Nephron progenitor cell (in vitro differentiated cells): ENCODE results near the gene RBM28.

Experiments
- DNase-seq: peaks from one replicate; pipeline ENCODE4 v3.0.0; 2021
- H3K27ac Mint-ChIP-seq: 2 replicates; pipeline ENCODE4 v1.8.0; 2021; ENCODE audit warnings: mild to moderate bottlenecking, moderate library complexity, mixed read lengths
- H3K27me3 Mint-ChIP-seq: 2 replicates; pipeline ENCODE4 v1.8.0; 2021; ENCODE audit warnings: mild to moderate bottlenecking, low read depth, mixed read lengths; ENCODE audit not compliant: poor library complexity
- H3K36me3 Mint-ChIP-seq: 2 replicates; pipeline ENCODE4 v1.8.0; 2021; ENCODE audit warnings: low read depth, mixed read lengths
- H3K4me1 Mint-ChIP-seq: 2 replicates; pipeline ENCODE4 v1.8.0; 2021; ENCODE audit warnings: mixed read lengths
- H3K4me3 Mint-ChIP-seq: 2 replicates; pipeline ENCODE4 v1.8.0; 2021; ENCODE audit warnings: mild to moderate bottlenecking, moderate library complexity, mixed read lengths
- H3K9me3 Mint-ChIP-seq: 2 replicates; pipeline ENCODE4 v1.8.0; 2021; ENCODE audit warnings: mild to moderate bottlenecking, moderate library complexity, mixed read lengths
- CTCF ChIP-seq: fragments of 200-600 bp; sonication (generic); IDR thresholded peaks from 2 replicates; pipeline ENCODE4 v1.5.0; 2021; ENCODE audit warnings: antibody characterized with exemption

The RBM28 gene

GRCh38 chr7:128259131-128260061 is 84.3 kb downstream of the RBM28 start:
- Mint-ChIP-seq H3K4me1 (peaks cover 24% of the 10 kb centered on the region), H3K9me3 (peaks cover 5% of the 10 kb centered on the region), H3K27me3 (peaks cover 3% of the 10 kb centered on the region), H3K4me3 (no peak overlapping the region), H3K36me3 (no peaks in the 10 kb centered on the region), H3K27ac (no peak overlapping the region)
- no peak for TF ChIP-seq CTCF
- no peak for DNase-seq

- peaks cover 5% of the 10 kb centered on the region for H3K9me3 Mint-ChIP-seq
- H3K4me1 Mint-ChIP-seq = peaks cover 24% of the 10 kb centered on the region
- no peak for TF ChIP-seq CTCF
- H3K4me3 Mint-ChIP-seq = no peak overlapping the region
- H3K36me3 Mint-ChIP-seq = no peaks in the 10 kb centered on the region
- no peak overlapping the region for H3K27ac Mint-ChIP-seq
- DNase-seq = no peak
- peaks cover 3% of the 10 kb centered on the region for H3K27me3 Mint-ChIP-seq
Observed at GRCh38 chr7:128257458-128257857, 86.2 kb downstream of the RBM28 start.

GRCh38 chr7:128255271-128255670 is 88.4 kb downstream of the RBM28 start:
- Mint-ChIP-seq H3K4me3 (no peak overlapping the region), H3K4me1 (peaks cover 20% of the 10 kb centered on the region), H3K36me3 (no peaks in the 10 kb centered on the region), H3K27ac (no peak overlapping the region), H3K9me3 (peaks cover 5% of the 10 kb centered on the region), H3K27me3 (peaks cover 5% of the 10 kb centered on the region)
- no peak for TF ChIP-seq CTCF
- no peak for DNase-seq

GRCh38 chr7:128254470-128254869 is 89.2 kb downstream of the RBM28 start:
- H3K36me3 Mint-ChIP-seq = no peaks in the 10 kb centered on the region
- no peak for DNase-seq
- no peak overlapping the region for H3K27ac Mint-ChIP-seq
- no peak for TF ChIP-seq CTCF
- H3K27me3 Mint-ChIP-seq = peaks cover 5% of the 10 kb centered on the region
- peaks cover 12% of the 10 kb centered on the region for H3K4me1 Mint-ChIP-seq
- peaks cover 5% of the 10 kb centered on the region for H3K9me3 Mint-ChIP-seq
- no peak overlapping the region for H3K4me3 Mint-ChIP-seq

- H3K4me3 Mint-ChIP-seq = no peak overlapping the region
- peaks cover 5% of the 10 kb centered on the region for H3K27me3 Mint-ChIP-seq
- peaks cover 5% of the 10 kb centered on the region for H3K9me3 Mint-ChIP-seq
- no peaks in the 10 kb centered on the region for H3K36me3 Mint-ChIP-seq
- no peak overlapping the region for H3K27ac Mint-ChIP-seq
- no peak for TF ChIP-seq CTCF
- DNase-seq = no peak
- H3K4me1 Mint-ChIP-seq = peaks cover 5% of the 10 kb centered on the region
Observed at GRCh38 chr7:128253701-128254100, 90.0 kb downstream of the RBM28 start.

- H3K9me3 Mint-ChIP-seq = no peaks in the 10 kb centered on the region
- no peak overlapping the region for H3K27ac Mint-ChIP-seq
- H3K4me3 Mint-ChIP-seq = no peak overlapping the region
- H3K27me3 Mint-ChIP-seq = peaks cover 2% of the 10 kb centered on the region
- TF ChIP-seq CTCF = no peak
- DNase-seq = no peak
- no peaks in the 10 kb centered on the region for H3K4me1 Mint-ChIP-seq
- no peaks in the 10 kb centered on the region for H3K36me3 Mint-ChIP-seq
Observed at GRCh38 chr7:128251337-128251736, 92.4 kb downstream of the RBM28 start.
